ENCODE measurements around the gene CPA5. TPM values are rescaled to one million over a fixed set of nuclear protein-coding genes. Genes with fewer than 3 reads are reported as not detected.

CPA5 gene
- total and polyA plus RNA-seq, 10 of the 15 experiments (the other 5 are each of a cell fraction or from before 2014, with no cell fraction given) = 0.06 to 0.52 (median 0.29) TPM; not detected in 2

DNA sequence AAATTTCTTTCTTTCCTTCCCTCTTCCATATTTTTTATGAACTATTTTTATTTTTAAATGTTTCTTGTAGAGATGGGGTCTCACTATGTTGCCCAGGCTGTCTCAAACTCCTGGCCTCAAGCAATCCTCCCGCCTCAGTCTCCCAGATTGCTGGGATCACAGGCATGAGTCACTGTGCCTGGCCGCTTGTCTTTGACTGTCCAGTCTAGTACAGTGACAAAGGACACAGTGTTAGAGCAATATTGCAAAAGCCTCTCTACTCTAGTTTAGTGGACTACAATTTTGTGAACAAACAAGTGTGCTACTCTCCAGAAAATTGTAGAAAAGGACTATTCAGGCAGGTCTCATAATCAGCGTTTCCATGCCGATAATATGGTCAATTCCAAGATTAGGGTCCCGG lies 40.6 kb upstream of the CPA5 start:
- SMC1A ChIA-PET (ENCODE audit: uncharacterized antibody, unreplicated experiment) = interaction anchor here (1.0 kb wide), 1 partner anchor 116 kb away, joined by 3 read pairs; no protein-coding TSS in a partner anchor
- RAD21 ChIA-PET (ENCODE audit: unreplicated experiment) = no interaction called here
- in situ Hi-C loops (cut with MboI) (no loop called here), intact Hi-C loops (cut with micrococcal nuclease; ENCODE audit: unreplicated experiment) (no loop called here)
- Histone ChIP-seq H3K79me2 (ENCODE audit: control insufficient read depth, insufficient read depth, low read length) (no peaks in the 10 kb centered on the region), H3K27ac (ENCODE audit: control insufficient read depth, insufficient read depth) (no peak overlapping the region), H2AFZ (ENCODE audit: control insufficient read depth, low read depth, low read length) (no peak overlapping the region), H3K4me3 (no peak overlapping the region), H3K4me1 (ENCODE audit: control insufficient read depth, insufficient read depth, low read length) (no peaks in the 10 kb centered on the region), H4K20me1 (ENCODE audit: control insufficient read depth, insufficient read depth) (no peaks in the 10 kb centered on the region), H3K9me3 (replicated peaks; ENCODE audit: control insufficient read depth, insufficient read depth, low read length) (no peaks in the 10 kb centered on the region), H3K9ac (ENCODE audit: control insufficient read depth, insufficient read depth, low read length) (no peak overlapping the region), H3K36me3 (ENCODE audit: control insufficient read depth in 2 of 2, insufficient read depth in 2 of 2, low read length in 1 of 2) (no peaks in the 10 kb centered on the region), H3K4me2 (ENCODE audit: control insufficient read depth, insufficient read depth) (no peak overlapping the region), H3K27me3 (replicated peaks in 1 of 2; ENCODE audit: control insufficient read depth in 2 of 2, insufficient read depth in 2 of 2, low read length in 1 of 2) (no peaks in the 10 kb centered on the region)
- ATAC-seq (no peak), FAIRE-seq (no peak), DNase-seq (ENCODE audit: low read depth, low spot score) (no peak)
- TF ChIP-seq SMAD1 (IDR thresholded peaks at IDR 0.05; ENCODE audit: low read depth, partially characterized antibody) (no peak), SUPT20H (IDR thresholded peaks at IDR 0.05; ENCODE audit: borderline replicate concordance, control insufficient read depth, low read depth, low read length) (no peak), SUZ12 (IDR thresholded peaks at IDR 0.05; ENCODE audit: unreplicated experiment) (no peak), POLR2AphosphoS5 (IDR thresholded peaks at IDR 0.05; ENCODE audit: low read length) (no peak), POU2F2 (IDR thresholded peaks at IDR 0.05; ENCODE audit: borderline replicate concordance, low read depth, low read length) (no peak), ZNF207 (IDR thresholded peaks at IDR 0.05; ENCODE audit: borderline replicate concordance) (no peak), CREM (IDR thresholded peaks at IDR 0.05; ENCODE audit: low read depth) (no peak), YY1 (IDR thresholded peaks at IDR 0.05; ENCODE audit: low read depth, low read length) (no peak), TCF3 (IDR thresholded peaks at IDR 0.05; ENCODE audit: borderline replicate concordance, insufficient read depth, low read depth, low read length) (no peak), ZBED1 (IDR thresholded peaks at IDR 0.05; ENCODE audit: borderline replicate concordance) (no peak), ZNF24 (IDR thresholded peaks at IDR 0.05) (no peak), RB1 (IDR thresholded peaks at IDR 0.05; ENCODE audit: borderline replicate concordance) (no peak)
- TF ChIP-seq, protein P1, sequence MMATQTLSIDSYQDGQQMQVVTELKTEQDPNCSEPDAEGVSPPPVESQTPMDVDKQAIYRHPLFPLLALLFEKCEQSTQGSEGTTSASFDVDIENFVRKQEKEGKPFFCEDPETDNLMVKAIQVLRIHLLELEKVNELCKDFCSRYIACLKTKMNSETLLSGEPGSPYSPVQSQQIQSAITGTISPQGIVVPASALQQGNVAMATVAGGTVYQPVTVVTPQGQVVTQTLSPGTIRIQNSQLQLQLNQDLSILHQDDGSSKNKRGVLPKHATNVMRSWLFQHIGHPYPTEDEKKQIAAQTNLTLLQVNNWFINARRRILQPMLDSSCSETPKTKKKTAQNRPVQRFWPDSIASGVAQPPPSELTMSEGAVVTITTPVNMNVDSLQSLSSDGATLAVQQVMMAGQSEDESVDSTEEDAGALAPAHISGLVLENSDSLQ (IDR thresholded peaks at IDR 0.05) = no peak
- TF ChIP-seq, protein P2, sequence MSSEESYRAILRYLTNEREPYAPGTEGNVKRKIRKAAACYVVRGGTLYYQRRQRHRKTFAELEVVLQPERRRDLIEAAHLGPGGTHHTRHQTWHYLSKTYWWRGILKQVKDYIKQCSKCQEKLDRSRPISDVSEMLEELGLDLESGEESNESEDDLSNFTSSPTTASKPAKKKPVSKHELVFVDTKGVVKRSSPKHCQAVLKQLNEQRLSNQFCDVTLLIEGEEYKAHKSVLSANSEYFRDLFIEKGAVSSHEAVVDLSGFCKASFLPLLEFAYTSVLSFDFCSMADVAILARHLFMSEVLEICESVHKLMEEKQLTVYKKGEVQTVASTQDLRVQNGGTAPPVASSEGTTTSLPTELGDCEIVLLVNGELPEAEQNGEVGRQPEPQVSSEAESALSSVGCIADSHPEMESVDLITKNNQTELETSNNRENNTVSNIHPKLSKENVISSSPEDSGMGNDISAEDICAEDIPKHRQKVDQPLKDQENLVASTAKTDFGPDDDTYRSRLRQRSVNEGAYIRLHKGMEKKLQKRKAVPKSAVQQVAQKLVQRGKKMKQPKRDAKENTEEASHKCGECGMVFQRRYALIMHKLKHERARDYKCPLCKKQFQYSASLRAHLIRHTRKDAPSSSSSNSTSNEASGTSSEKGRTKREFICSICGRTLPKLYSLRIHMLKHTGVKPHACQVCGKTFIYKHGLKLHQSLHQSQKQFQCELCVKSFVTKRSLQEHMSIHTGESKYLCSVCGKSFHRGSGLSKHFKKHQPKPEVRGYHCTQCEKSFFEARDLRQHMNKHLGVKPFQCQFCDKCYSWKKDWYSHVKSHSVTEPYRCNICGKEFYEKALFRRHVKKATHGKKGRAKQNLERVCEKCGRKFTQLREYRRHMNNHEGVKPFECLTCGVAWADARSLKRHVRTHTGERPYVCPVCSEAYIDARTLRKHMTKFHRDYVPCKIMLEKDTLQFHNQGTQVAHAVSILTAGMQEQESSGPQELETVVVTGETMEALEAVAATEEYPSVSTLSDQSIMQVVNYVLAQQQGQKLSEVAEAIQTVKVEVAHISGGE (CRISPR knock-in tag; IDR thresholded peaks at IDR 0.05) = no peak
- POLR2A ChIA-PET = interaction anchor here (0.6 kb wide), 1 partner anchor 302 kb away, joined by 10 read pairs; no protein-coding TSS in a partner anchor
- 87% methylated on average over 5 of the region's 5 CpGs for WGBS (ENCODE audit: insufficient coverage, insufficient replicate concordance, low lambda C conversion rate, missing lambda C conversion rate)
- CTCF ChIA-PET = no interaction called here
- no TSS peak for BruUV-seq (replicated peaks)

All from GM12878 (cell line).